ENCODE results near the gene TOM1. TPM values are rescaled to one million over a fixed set of nuclear protein-coding genes. Genes with fewer than 3 reads are reported as not detected.

Gene TOM1
- total and polyA plus RNA-seq, 10 of the 15 experiments (the other 5 are each of a cell fraction or from before 2014, with no cell fraction given), result 2.2 to 64.6 (median 40.3) TPM

DNA sequence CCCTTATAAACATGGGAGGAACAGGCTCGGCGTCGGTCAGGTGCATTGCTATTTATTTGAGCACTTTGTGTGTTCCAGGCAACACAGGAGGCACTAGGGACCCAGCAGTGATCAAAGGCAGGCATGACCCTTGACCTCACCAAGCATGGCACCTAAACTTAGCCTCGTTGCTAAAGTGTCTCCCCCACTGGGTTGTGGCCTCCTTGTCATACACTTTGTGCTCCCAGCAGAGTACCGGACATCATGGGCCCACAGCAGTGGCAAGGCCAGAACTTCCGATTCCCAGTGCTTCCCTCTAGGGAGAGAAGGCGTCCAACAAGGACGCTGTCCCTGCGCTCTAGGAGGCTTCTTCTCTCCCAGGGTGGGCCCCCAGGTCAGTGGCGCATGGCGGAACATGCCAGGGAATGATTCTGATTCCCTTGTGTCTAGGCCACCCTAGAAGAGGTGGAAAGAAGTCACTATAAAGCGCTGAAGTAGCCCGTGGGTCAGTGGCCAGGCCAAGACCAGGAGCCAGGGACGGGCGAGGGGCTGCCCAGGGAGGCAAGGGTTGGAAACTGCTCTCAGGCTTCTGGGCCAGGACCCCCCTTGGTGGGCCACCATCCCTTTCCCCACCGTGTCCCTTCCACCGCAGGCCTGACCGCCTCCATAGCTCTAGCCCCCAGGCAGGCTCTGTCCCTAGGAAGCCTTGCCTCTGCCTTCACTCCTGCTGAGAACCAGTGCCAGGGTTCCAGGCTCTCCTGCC lies 19.7 kb downstream of the TOM1 start:
- H3K36me3 ChIP-seq (ENCODE audit: control insufficient read depth in 2 of 2, insufficient read depth in 2 of 2, low read length in 1 of 2), result peaks cover 0 to 19% of the 10 kb centered on the region in 2 experiments; a peak in 3 of 4 replicates
- no peaks in the 10 kb centered on the region for H3K9me3 ChIP-seq (replicated peaks; ENCODE audit: control insufficient read depth, insufficient read depth, low read length)
- ChIA-PET POLR2A (no interaction called here), RAD21 (ENCODE audit: unreplicated experiment) (no interaction called here), CTCF (no interaction called here), SMC1A (ENCODE audit: uncharacterized antibody, unreplicated experiment) (no interaction called here)
- H3K9ac ChIP-seq (ENCODE audit: control insufficient read depth, insufficient read depth, low read length), result no peak overlapping the region
- H3K27ac ChIP-seq (ENCODE audit: control insufficient read depth, insufficient read depth), result no peak overlapping the region
- H3K4me1 ChIP-seq (ENCODE audit: control insufficient read depth, insufficient read depth, low read length), result no peaks in the 10 kb centered on the region; the same call in 1 of the 2 replicates
- no peaks in the 10 kb centered on the region for H3K27me3 ChIP-seq (replicated peaks in 1 of 2; ENCODE audit: control insufficient read depth in 2 of 2, insufficient read depth in 2 of 2, low read length in 1 of 2)
- intact Hi-C loops (cut with micrococcal nuclease; ENCODE audit: unreplicated experiment), result no loop called here
- ATAC-seq (no peak), DNase-seq (ENCODE audit: low read depth, low spot score) (no peak), FAIRE-seq (no peak)
- no peak overlapping the region for H2AFZ ChIP-seq (ENCODE audit: control insufficient read depth, low read depth, low read length)
- no peak overlapping the region for H3K4me3 ChIP-seq
- no TSS peak for BruUV-seq (replicated peaks)
- in situ Hi-C loops (cut with MboI), result no loop called here
- no peak for TF ChIP-seq POLR2AphosphoS2 (IDR thresholded peaks at IDR 0.05; ENCODE audit: low read depth, low read length)
- no peak for TF ChIP-seq PAX5 (IDR thresholded peaks at IDR 0.05; ENCODE audit: borderline replicate concordance, low read depth, low read length)
- TF ChIP-seq, protein P1, sequence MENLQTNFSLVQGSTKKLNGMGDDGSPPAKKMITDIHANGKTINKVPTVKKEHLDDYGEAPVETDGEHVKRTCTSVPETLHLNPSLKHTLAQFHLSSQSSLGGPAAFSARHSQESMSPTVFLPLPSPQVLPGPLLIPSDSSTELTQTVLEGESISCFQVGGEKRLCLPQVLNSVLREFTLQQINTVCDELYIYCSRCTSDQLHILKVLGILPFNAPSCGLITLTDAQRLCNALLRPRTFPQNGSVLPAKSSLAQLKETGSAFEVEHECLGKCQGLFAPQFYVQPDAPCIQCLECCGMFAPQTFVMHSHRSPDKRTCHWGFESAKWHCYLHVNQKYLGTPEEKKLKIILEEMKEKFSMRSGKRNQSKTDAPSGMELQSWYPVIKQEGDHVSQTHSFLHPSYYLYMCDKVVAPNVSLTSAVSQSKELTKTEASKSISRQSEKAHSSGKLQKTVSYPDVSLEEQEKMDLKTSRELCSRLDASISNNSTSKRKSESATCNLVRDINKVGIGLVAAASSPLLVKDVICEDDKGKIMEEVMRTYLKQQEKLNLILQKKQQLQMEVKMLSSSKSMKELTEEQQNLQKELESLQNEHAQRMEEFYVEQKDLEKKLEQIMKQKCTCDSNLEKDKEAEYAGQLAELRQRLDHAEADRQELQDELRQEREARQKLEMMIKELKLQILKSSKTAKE (IDR thresholded peaks at IDR 0.05; ENCODE audit: low read depth, poor library complexity, severe bottlenecking), result no peak
- TF ChIP-seq, protein P2, sequence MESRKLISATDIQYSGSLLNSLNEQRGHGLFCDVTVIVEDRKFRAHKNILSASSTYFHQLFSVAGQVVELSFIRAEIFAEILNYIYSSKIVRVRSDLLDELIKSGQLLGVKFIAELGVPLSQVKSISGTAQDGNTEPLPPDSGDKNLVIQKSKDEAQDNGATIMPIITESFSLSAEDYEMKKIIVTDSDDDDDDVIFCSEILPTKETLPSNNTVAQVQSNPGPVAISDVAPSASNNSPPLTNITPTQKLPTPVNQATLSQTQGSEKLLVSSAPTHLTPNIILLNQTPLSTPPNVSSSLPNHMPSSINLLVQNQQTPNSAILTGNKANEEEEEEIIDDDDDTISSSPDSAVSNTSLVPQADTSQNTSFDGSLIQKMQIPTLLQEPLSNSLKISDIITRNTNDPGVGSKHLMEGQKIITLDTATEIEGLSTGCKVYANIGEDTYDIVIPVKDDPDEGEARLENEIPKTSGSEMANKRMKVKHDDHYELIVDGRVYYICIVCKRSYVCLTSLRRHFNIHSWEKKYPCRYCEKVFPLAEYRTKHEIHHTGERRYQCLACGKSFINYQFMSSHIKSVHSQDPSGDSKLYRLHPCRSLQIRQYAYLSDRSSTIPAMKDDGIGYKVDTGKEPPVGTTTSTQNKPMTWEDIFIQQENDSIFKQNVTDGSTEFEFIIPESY (IDR thresholded peaks at IDR 0.05), result no peak
- no peak for TF ChIP-seq TAF1 (IDR thresholded peaks at IDR 0.05; ENCODE audit: borderline replicate concordance, low read depth, low read length)
- no peak for TF ChIP-seq IKZF2 (IDR thresholded peaks at IDR 0.05)
- TF ChIP-seq ZNF24 (IDR thresholded peaks at IDR 0.05), result no peak
- no peak for TF ChIP-seq MEF2A (IDR thresholded peaks at IDR 0.05; ENCODE audit: insufficient read depth, low read depth, low read length)
- peaks cover 2% of the 10 kb centered on the region; the same call in 1 of the 2 replicates for H4K20me1 ChIP-seq (ENCODE audit: control insufficient read depth, insufficient read depth)
- H3K79me2 ChIP-seq (ENCODE audit: control insufficient read depth, insufficient read depth, low read length), result no peaks in the 10 kb centered on the region; the same call in 1 of the 2 replicates
- no peak overlapping the region for H3K4me2 ChIP-seq (ENCODE audit: control insufficient read depth, insufficient read depth)
- 60% methylated on average over 18 of the region's 18 CpGs for WGBS (ENCODE audit: insufficient coverage, insufficient replicate concordance, low lambda C conversion rate, missing lambda C conversion rate)

Measured in GM12878 (cell line).